Brain microvascular endothelial cell (primary cell): ENCODE data around the gene GPR132.

Source experiments
- DNase-seq: peaks from one replicate; pipeline ENCODE4 v3.0.0-alpha.2; 2020
- H3K27ac ChIP-seq: fragments of 250-450 bp; sonication (Bioruptor Pico); 2 replicates; pipeline ENCODE4 v1.5.1; 2020; ENCODE audit warnings: mild to moderate bottlenecking, moderate library complexity
- H3K27me3 ChIP-seq: fragments of 250-450 bp; sonication (Bioruptor Pico); replicated peaks from 2 replicates; pipeline ENCODE4 v1.5.1; 2020; ENCODE audit warnings: mild to moderate bottlenecking
- H3K36me3 ChIP-seq: fragments of 250-450 bp; sonication (Bioruptor Pico); replicated peaks from 2 replicates; pipeline ENCODE4 v1.5.1; 2020; ENCODE audit warnings: mild to moderate bottlenecking
- H3K4me3 ChIP-seq: 2 replicates; pipeline ENCODE4 v1.5.1; 2011; ENCODE audit warnings: low read depth, mild to moderate bottlenecking, control low read depth, low read length, moderate library complexity
- in situ Hi-C: cut with HindIII; loops from 2 replicates; pipeline ENCODE4 v1.10.0; 2017; ENCODE audit warnings: low sequenced_read_pairs, low pct_ligation_motif_present
- TF ChIP-seq, protein P1 (sequence below): IDR thresholded peaks from 2 replicates; pipeline ENCODE4 v1.5.1; 2011; ENCODE audit warnings: low read depth, mild to moderate bottlenecking, moderate library complexity, low read length, control low read depth, inconsistent platforms; ENCODE audit errors: missing control alignments

Gene GPR132

DNA sequence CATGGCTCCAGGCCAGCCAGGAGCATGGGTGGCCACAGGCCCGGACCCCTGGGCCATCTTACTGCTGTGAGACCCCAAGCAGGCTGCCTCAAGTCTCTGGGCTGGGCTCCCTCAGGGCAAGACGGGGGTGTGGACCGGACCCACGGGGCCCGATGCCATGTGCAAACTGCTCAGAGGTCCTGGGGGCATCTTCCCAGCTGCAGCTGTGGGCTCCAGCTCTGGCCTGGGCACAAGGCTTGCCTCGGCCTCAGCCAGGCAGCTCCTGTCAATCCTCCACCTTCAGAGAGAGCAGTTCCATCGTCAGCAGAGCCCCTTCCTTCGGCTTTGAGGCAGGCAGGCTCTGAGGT, 12.4 kb upstream of the GPR132 start:
- in situ Hi-C loops: no loop called here
- H3K36me3 ChIP-seq: no peaks in the 10 kb centered on the region
- no peak for DNase-seq
- TF ChIP-seq, protein P1, sequence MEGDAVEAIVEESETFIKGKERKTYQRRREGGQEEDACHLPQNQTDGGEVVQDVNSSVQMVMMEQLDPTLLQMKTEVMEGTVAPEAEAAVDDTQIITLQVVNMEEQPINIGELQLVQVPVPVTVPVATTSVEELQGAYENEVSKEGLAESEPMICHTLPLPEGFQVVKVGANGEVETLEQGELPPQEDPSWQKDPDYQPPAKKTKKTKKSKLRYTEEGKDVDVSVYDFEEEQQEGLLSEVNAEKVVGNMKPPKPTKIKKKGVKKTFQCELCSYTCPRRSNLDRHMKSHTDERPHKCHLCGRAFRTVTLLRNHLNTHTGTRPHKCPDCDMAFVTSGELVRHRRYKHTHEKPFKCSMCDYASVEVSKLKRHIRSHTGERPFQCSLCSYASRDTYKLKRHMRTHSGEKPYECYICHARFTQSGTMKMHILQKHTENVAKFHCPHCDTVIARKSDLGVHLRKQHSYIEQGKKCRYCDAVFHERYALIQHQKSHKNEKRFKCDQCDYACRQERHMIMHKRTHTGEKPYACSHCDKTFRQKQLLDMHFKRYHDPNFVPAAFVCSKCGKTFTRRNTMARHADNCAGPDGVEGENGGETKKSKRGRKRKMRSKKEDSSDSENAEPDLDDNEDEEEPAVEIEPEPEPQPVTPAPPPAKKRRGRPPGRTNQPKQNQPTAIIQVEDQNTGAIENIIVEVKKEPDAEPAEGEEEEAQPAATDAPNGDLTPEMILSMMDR: no peak
- H3K27ac ChIP-seq: no peak overlapping the region
- no peak overlapping the region for H3K4me3 ChIP-seq
- H3K27me3 ChIP-seq: no peaks in the 10 kb centered on the region

DNA sequence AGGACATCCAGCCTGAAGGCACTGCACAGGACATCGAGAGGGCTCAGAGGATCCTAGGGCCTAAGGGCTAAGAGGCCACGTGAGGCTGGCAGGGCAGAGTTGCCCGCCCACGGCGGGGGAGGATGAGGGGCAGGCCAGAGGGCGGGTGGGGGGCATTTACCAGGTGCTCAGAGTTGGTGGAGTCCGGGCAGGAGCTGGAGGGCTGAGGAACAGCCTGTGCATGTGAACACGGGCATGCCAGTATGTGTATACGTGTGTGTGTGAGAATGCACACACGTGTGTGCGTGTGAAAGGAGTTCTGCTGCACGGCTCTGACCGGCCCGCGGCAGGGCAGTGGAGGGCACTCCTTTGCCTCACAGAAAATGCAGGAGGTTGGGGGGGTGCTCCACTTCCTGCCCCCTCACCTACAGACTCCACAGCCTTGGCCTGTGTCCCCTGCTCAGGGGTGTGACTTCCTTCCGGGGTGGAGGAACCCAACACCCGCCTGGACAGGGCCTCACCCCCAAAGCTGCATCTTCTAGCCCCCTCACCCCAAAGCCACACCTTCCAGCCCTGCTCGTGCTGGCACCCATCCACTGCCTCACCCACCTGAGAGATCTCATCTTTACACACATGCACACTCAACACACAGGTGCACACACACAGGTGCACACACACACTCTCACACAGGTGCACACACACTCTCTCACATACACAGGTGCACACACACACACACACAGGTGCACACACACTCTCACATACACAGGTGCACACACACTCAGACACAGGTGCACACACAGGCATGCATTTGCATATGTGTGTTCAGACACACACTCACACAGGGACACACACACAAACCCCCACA, 11.8 kb upstream of the GPR132 start:
- Histone ChIP-seq H3K36me3 (no peaks in the 10 kb centered on the region), H3K27ac (no peak overlapping the region), H3K4me3 (no peak overlapping the region), H3K27me3 (no peaks in the 10 kb centered on the region)
- no peak for DNase-seq
- TF ChIP-seq, protein P1: no peak
- in situ Hi-C loops: no loop called here

DNA sequence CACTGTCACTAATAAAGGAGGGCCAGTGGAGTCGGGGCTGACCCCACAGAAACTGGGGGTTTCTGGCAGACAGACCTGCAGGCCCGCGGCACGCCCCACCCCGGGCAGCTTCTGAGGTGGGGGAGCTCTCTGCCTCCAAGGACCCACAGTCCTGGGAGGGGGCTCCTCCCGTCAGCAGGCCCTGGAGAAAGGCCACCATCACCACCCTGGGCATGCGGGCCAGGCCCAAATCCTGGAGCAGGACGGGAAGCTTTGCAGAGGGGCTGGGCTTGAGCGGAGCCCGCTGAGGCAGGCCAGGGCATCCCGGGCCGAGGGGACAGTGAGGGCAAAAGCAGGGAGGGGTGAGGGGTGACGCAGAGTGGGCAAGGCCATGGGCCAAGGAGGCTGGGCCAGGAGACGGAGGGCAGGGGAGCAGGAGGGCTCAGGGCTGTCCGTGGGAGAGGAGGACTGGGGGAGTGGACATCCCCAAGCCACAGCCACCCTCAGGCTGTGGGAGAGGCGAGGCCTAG, 11.1 kb upstream of the GPR132 start:
- TF ChIP-seq, protein P1: no peak
- Histone ChIP-seq H3K4me3 (no peak overlapping the region), H3K36me3 (no peaks in the 10 kb centered on the region), H3K27me3 (no peaks in the 10 kb centered on the region), H3K27ac (no peak overlapping the region)
- no peak for DNase-seq
- in situ Hi-C loops: no loop called here

DNA sequence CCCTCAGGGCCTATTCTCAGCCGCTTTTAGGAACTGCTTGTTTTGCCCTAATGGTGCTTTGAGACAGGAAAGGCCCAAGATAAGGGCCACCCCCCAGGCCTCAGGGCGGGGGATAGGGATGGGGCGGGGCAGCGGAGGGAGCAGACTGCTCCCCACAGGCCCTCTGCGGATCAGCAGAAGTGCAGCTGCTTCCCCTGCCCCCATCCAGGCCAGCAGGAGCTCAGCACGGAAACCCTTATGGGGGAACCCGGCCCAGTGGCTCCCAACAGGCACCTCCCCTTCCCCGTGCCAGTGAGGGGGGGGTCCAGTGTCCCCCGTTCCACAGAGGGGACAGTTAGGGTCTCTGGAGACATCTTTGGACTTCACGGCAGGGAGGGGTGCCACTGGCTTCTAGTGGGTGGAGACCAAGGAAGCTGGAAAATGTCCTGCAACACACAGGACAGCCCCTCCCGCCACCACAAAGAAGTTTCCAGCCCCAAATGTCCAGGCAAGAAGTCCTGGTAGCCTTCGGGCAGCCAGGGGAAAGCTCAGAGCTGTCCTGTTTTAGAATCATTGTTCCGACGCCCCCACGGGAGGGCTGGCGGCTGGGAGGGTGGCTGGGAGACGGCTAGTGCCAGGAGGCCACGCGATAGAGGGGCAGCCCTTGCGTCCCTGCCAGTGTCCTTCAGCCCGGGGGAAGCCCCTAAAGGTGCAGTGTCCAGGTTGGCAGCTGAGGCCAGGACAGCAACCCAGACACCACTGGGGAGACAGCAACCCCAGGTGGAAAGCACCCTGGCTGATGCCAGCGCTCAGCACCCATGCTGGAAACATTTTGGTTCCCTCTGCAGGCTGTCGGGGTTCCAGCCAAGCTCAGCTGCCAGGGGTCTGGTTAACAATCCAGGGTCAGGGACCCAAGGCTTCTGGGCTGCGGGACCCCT, 10.4 kb upstream of the GPR132 start:
- no peak overlapping the region for H3K4me3 ChIP-seq
- peak; percentile 18 for DNase-seq
- H3K36me3 ChIP-seq: no peaks in the 10 kb centered on the region
- TF ChIP-seq, protein P1: no peak
- H3K27ac ChIP-seq: no peak overlapping the region
- in situ Hi-C loops: no loop called here
- H3K27me3 ChIP-seq: no peaks in the 10 kb centered on the region

GRCh38 chr14:105074601-105075053, 9.4 kb upstream of the GPR132 start:
- H3K4me3 ChIP-seq: no peak overlapping the region
- no peak for DNase-seq
- H3K27me3 ChIP-seq: no peaks in the 10 kb centered on the region
- no peak overlapping the region for H3K27ac ChIP-seq
- TF ChIP-seq, protein P1: no peak
- in situ Hi-C loops: no loop called here
- no peaks in the 10 kb centered on the region for H3K36me3 ChIP-seq
